Loucy (cell line): ENCODE results near the gene SCAF1.

Experiments used
- H2AFZ ChIP-seq: fragments of 200-600 bp; sonication (generic); 2 replicates; pipeline ENCODE4 v1.6.0; 2016; ENCODE audit warnings: antibody characterized with exemption, mild to moderate bottlenecking, low read length, moderate library complexity
- H3F3A ChIP-seq: fragments of 200-600 bp; 2 replicates; pipeline ENCODE4 v1.6.0; 2016; ENCODE audit warnings: antibody characterized with exemption, low read depth, mild to moderate bottlenecking
- H3K27me3 ChIP-seq: fragments of 200-600 bp; sonication (generic); 2 replicates; pipeline ENCODE4 v1.6.1; 2014; ENCODE audit warnings: low read length, mild to moderate bottlenecking; ENCODE audit not compliant: insufficient read depth, poor library complexity, severe bottlenecking
- H3K36me3 ChIP-seq: fragments of 200-600 bp; sonication (generic); 2 replicates; pipeline ENCODE4 v1.6.1; 2016; ENCODE audit warnings: low read length; ENCODE audit not compliant: insufficient read depth
- H3K4me1 ChIP-seq: fragments of 200-600 bp; sonication (generic); 2 replicates; pipeline ENCODE4 v1.5.1; 2014; ENCODE audit warnings: low read length, mild to moderate bottlenecking; ENCODE audit not compliant: insufficient read depth, poor library complexity, severe bottlenecking
- H3K4me2 ChIP-seq: fragments of 200-600 bp; sonication (generic); 2 replicates; pipeline ENCODE4 v1.6.0; 2014; ENCODE audit warnings: antibody characterized with exemption, low read length, low read depth, mild to moderate bottlenecking; ENCODE audit not compliant: poor library complexity, severe bottlenecking
- H3K4me3 ChIP-seq: fragments of 200-600 bp; sonication (generic); 2 replicates; pipeline ENCODE4 v1.5.1; 2014; ENCODE audit warnings: low read length, mild to moderate bottlenecking, mixed read lengths; ENCODE audit not compliant: poor library complexity, severe bottlenecking
- H3K79me2 ChIP-seq: fragments of 200-600 bp; sonication (generic); 2 replicates; pipeline ENCODE4 v1.6.1; 2014; ENCODE audit warnings: low read length; ENCODE audit not compliant: insufficient read depth
- H3K9ac ChIP-seq: fragments of 200-600 bp; sonication (generic); 2 replicates; pipeline ENCODE4 v1.6.0; 2014; ENCODE audit warnings: mild to moderate bottlenecking, low read depth, low read length, moderate library complexity; ENCODE audit not compliant: poor library complexity, severe bottlenecking
- H3K9me2 ChIP-seq: fragments of 200-600 bp; sonication (generic); replicated peaks from 2 replicates; pipeline ENCODE4 v1.6.1; 2016; ENCODE audit warnings: low read depth, low read length, mixed read lengths
- H3K9me3 ChIP-seq: fragments of 200-600 bp; sonication (generic); 2 replicates; pipeline ENCODE4 v1.6.1; 2014; ENCODE audit warnings: mild to moderate bottlenecking, antibody characterized with exemption, low read length, low read depth; ENCODE audit not compliant: insufficient read depth
- H4K20me1 ChIP-seq: fragments of 200-600 bp; sonication (generic); 2 replicates; pipeline ENCODE4 v1.6.0; 2014; ENCODE audit warnings: antibody characterized with exemption, low read length, mild to moderate bottlenecking; ENCODE audit not compliant: insufficient read depth, poor library complexity, severe bottlenecking
- CTCF ChIP-seq: fragments of 200-600 bp; sonication (generic); conservative IDR thresholded peaks from 2 replicates; pipeline ENCODE4 v1.5.1; 2014; ENCODE audit warnings: mild to moderate bottlenecking, antibody characterized with exemption, low read length
- EZH2phosphoT487 ChIP-seq: fragments of 200-600 bp; IDR thresholded peaks from 2 replicates; pipeline ENCODE4 v1.6.1; 2018; ENCODE audit warnings: antibody characterized with exemption, mild to moderate bottlenecking, moderate library complexity, borderline replicate concordance

SCAF1 gene

DNA sequence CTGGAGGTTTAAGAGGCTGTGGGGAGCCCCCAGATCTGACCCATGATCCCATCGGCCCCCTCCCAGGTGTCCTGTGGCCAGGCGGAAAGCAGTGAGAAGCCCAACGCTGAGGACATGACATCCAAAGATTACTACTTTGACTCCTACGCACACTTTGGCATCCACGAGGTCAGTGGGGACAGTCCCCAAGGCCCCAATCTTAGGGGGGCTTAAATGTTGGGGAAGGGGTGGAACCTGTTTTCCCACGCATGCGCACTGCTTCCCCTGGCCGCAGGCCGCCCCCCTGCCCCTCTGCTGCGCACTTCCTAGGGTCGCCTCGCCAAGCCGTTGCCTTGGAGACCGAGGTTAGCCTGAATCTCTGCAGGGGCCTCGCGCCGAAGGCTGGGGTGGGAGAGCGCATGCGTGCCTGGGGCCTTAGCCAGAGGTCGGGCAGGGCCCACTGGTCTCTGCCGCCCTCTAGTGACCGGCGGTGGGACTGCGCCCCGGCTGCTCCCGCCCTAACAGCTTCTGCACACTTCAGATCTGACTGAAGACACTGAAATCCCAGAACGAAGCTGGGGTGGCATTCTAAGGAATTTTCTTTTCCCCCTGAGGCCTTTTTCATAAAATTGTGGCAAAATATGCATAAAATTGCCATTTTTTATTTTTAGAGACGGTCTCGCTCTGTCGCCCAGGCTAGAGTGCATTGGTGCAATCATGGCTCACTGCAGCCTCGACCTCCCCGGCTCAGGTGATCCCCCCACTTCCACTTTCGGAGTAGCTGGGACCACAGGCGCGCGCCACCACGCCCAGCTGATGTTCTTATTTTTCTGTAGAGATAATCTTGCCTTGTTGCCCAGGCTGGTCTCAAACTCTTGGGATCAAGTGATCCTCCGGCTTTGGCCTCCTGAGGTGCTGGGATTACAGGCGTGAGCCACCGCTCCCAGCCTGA lies 38.7 kb downstream of the SCAF1 start:
- Histone ChIP-seq H3K9me2 (no peaks in the 10 kb centered on the region), H3K9ac (peak overlapping the region; percentile 43), H3K4me3 (peak overlapping the region; percentile 54), H3K79me2 (peaks cover 50% of the 10 kb centered on the region), H3K27me3 (peaks cover 4% of the 10 kb centered on the region), H3K9me3 (no peaks in the 10 kb centered on the region), H3K4me1 (peaks cover 28% of the 10 kb centered on the region), H3K36me3 (peaks cover 42% of the 10 kb centered on the region; the same call in 1 of the 2 replicates), H3F3A (no peaks in the 10 kb centered on the region), H4K20me1 (peaks cover 55% of the 10 kb centered on the region), H3K4me2 (peak overlapping the region; percentile 82), H2AFZ (no peak overlapping the region)
- TF ChIP-seq EZH2phosphoT487 (no peak), CTCF (peak; percentile 95)

GRCh38 chr19:49681830-49682229 lies 39.8 kb downstream of the SCAF1 start:
- Histone ChIP-seq H3K36me3 (peaks cover 52% of the 10 kb centered on the region; the same call in 1 of the 2 replicates), H3K9me3 (no peaks in the 10 kb centered on the region), H3K4me1 (peaks cover 24% of the 10 kb centered on the region), H3F3A (no peaks in the 10 kb centered on the region), H3K9me2 (no peaks in the 10 kb centered on the region), H3K79me2 (peaks cover 50% of the 10 kb centered on the region), H3K4me3 (no peak overlapping the region), H2AFZ (no peak overlapping the region), H3K4me2 (no peak overlapping the region), H4K20me1 (peaks cover 55% of the 10 kb centered on the region), H3K9ac (no peak overlapping the region), H3K27me3 (peaks cover 4% of the 10 kb centered on the region)
- no peak for TF ChIP-seq EZH2phosphoT487
- no peak for TF ChIP-seq CTCF

GRCh38 chr19:49682274-49682673 lies 40.3 kb downstream of the SCAF1 start:
- no peaks in the 10 kb centered on the region for H3K9me3 ChIP-seq
- peaks cover 56% of the 10 kb centered on the region; the same call in 1 of the 2 replicates for H3K36me3 ChIP-seq

More at GRCh38 chr19:49682274-49682673, 40.3 kb downstream of the SCAF1 start:
- H3K9me2 ChIP-seq: no peaks in the 10 kb centered on the region
- TF ChIP-seq CTCF (no peak), EZH2phosphoT487 (no peak)
- H4K20me1 ChIP-seq: peaks cover 54% of the 10 kb centered on the region
- H3K4me2 ChIP-seq: no peak overlapping the region
- H2AFZ ChIP-seq: no peak overlapping the region
- peaks cover 48% of the 10 kb centered on the region for H3K79me2 ChIP-seq
- no peaks in the 10 kb centered on the region for H3F3A ChIP-seq
- no peak overlapping the region for H3K4me3 ChIP-seq
- peaks cover 24% of the 10 kb centered on the region for H3K4me1 ChIP-seq
- H3K9ac ChIP-seq: no peak overlapping the region
- H3K27me3 ChIP-seq: peaks cover 3% of the 10 kb centered on the region
